GM15510 (cell line): ENCODE data around the gene CD86.

ENCODE experiments used
- POLR2A ChIP-seq: IDR thresholded peaks from 3 replicates; pipeline ENCODE4 v1.6.1; 2011; ENCODE audit warnings: borderline replicate concordance; ENCODE audit not compliant: insufficient read length; ENCODE audit errors: extremely low read depth

The CD86 gene

GRCh38 chr3:122055215-122055614 lies at the start of gene CD86:
Gene CD86 (plus strand): TSS chr3:122055362. CDS start chr3:122055490, 128 bp downstream.
- TF ChIP-seq POLR2A = peak; percentile 32

GRCh38 chr3:122006267-122006666 lies 48.9 kb upstream of the CD86 start:
- no peak for TF ChIP-seq POLR2A

DNA sequence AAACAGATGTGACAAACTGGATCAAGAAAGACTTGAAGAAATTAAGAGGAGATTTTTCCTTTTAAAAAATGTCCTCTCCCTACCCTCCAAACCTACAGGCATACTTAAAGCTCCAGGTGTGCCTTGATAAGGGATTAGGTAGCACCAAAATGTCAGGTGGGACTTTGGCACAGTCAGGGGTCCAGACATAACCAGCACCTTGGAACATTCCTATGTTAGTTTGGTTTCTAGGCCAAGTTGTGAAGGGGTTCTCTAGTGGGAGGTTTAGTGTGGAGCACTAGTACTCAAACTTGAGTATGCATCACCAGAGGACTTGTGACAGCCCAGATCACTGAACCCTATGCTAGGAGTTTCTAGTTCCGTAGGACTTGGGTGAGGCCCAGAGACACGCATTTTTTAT lies 47.0 kb upstream of the CD86 start:
- TF ChIP-seq POLR2A = no peak

- TF ChIP-seq POLR2A = no peak
Observed at GRCh38 chr3:122010506-122010905, 44.7 kb upstream of the CD86 start.

DNA sequence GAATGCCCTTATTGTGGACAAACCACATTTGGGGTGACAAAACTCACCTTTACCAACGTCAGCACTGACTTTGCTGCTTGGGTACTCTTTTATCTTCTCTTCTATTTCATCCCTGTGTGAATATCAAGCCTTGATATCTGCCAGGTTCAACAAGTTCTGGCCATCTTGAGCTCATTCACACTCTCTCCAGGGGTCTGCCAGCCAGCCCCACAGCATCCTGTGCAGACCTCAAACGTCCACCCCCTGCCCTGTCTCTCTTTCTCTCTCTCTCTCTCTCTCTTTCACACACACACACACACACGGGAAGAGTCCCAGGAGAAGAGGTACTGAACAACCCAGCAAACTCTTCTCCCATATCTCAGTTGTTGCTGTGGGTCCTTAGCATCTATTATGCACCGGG lies 43.8 kb upstream of the CD86 start:
- no peak for TF ChIP-seq POLR2A

- TF ChIP-seq POLR2A = no peak
Observed at GRCh38 chr3:122012821-122013220, 42.3 kb upstream of the CD86 start.

DNA sequence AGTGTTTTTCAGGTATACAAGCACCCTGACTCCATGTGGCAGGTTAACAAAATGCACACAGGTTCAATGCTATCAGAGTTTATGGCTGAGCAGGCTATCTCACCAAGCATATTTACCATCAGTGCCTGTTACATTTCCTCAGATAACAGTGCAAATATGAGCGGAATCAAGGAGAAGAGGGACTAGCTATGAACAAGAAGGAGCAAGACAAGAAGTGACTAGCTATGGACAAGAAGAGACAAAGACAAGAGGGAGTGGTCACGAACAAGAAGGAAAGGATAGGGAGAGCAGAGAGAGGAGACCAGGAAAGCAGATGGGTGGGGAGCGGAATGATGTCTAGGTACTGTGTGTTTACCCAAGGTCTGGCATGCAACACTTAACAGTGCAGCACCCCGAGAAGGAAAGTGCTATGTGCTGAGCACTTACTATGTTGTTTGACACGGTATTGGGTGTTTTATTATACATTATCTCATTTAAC lies 41.7 kb upstream of the CD86 start:
- TF ChIP-seq POLR2A = no peak

- no peak for TF ChIP-seq POLR2A
Observed at GRCh38 chr3:122014741-122015140, 40.4 kb upstream of the CD86 start.

GRCh38 chr3:122019493-122019892 lies 35.7 kb upstream of the CD86 start:
- no peak for TF ChIP-seq POLR2A

GRCh38 chr3:122021037-122021436 lies 34.1 kb upstream of the CD86 start:
- TF ChIP-seq POLR2A = no peak

DNA sequence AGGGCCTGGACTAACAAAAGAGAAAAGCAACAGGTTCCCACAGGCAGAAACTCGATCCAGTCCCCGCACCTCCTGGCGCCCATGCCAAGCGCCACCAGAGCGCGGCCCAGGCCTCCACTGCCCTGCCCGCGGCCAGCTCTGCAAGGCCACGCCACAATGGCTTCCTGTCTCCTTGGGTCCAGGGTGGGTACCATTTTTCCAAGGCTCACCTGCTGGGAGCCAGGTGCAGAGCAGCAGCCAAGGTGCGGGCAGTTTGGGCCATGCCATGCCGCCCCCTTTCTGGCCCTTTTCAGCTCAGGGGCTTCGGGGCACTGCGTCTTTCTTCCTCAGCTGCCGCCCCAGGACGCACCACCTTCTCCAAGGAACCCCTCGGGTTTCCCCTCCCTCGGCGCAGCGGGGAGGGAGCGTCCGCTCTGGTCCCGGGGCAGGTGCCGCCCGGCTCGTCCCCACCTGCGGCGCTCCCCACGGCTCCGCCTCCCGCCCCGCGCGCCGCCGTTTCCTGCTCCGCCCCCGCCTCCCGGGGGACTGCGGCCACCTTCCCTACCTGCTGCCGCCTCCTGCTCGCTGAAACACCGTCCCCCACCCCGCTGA lies 33.3 kb upstream of the CD86 start, which contains the start of gene ILDR1:
Gene ILDR1 (minus strand): TSS at position 437 of the 591 bp plus-strand sequence. CDS start 170 bp downstream, at position 267.
- peak; percentile 40 for TF ChIP-seq POLR2A

- no peak for TF ChIP-seq POLR2A
Observed at GRCh38 chr3:122023335-122023910, 31.7 kb upstream of the CD86 start.

DNA sequence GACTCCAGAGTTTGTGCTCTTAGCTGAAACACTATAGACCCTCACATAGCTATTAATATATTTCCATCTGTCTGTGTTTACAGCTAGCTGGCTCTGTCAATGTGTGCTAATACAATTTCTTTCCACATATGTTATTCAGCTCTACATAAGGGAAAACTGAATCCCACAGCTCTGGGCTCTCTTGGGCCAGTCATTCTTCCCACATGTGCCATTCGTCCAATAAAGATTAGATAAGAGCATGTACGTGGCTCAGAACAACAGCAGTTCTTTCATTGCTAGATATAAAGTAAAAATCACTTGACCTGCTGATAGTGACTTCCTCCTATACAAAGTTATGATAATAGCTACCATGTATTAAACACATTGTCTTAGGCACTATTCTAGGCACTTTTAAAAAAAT lies 30.4 kb upstream of the CD86 start:
- TF ChIP-seq POLR2A = no peak

DNA sequence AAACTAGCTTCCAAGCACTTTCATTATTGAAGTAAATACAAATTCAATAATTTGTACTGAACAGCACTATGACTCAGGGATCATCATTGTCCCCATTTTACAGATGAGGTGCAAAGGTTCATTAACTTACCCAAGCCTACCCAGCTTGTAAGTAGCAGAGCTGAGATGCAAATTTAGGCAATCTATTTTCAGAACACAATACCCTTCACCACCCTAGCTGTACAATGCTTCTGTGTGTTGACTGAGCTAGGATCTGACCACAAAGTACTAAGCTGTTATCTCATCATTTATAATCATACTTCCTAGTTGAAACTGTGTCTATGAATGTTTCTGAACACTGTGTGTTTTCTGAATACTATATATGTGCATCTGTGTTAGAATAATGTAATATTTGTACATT lies 29.9 kb upstream of the CD86 start:
- TF ChIP-seq POLR2A = no peak

GRCh38 chr3:122030381-122031122 lies 24.6 kb upstream of the CD86 start:
- no peak for TF ChIP-seq POLR2A

GRCh38 chr3:122031123-122031468 lies 24.1 kb upstream of the CD86 start:
- TF ChIP-seq POLR2A = no peak

- TF ChIP-seq POLR2A = no peak
Observed at GRCh38 chr3:122032531-122032930, 22.6 kb upstream of the CD86 start.

GRCh38 chr3:122033023-122033422 lies 22.1 kb upstream of the CD86 start:
- TF ChIP-seq POLR2A = no peak
